Measurements from ENCODE around the gene BTBD9. TPM values are rescaled to one million over a fixed set of nuclear protein-coding genes. Genes with fewer than 3 reads are reported as not detected.

BTBD9 gene
- total RNA-seq, 4 donors from 2014 or later, result 17.3 to 50.3 (median 37.8) TPM

- Histone ChIP-seq H3K4me1 (no peaks in the 10 kb centered on the region), H3K9me3 (no peaks in the 10 kb centered on the region), H3K4me3 (no peak overlapping the region), H3K36me3 (peaks cover 0 to 8% (median 0%) of the 10 kb centered on the region in 3 donors), H3K27me3 (no peaks in the 10 kb centered on the region), H3K27ac (no peak overlapping the region)
- no peak for DNase-seq
- TF ChIP-seq, protein P1, sequence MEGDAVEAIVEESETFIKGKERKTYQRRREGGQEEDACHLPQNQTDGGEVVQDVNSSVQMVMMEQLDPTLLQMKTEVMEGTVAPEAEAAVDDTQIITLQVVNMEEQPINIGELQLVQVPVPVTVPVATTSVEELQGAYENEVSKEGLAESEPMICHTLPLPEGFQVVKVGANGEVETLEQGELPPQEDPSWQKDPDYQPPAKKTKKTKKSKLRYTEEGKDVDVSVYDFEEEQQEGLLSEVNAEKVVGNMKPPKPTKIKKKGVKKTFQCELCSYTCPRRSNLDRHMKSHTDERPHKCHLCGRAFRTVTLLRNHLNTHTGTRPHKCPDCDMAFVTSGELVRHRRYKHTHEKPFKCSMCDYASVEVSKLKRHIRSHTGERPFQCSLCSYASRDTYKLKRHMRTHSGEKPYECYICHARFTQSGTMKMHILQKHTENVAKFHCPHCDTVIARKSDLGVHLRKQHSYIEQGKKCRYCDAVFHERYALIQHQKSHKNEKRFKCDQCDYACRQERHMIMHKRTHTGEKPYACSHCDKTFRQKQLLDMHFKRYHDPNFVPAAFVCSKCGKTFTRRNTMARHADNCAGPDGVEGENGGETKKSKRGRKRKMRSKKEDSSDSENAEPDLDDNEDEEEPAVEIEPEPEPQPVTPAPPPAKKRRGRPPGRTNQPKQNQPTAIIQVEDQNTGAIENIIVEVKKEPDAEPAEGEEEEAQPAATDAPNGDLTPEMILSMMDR (IDR thresholded peaks at IDR 0.05), result no peak
- TF ChIP-seq POLR2A (IDR thresholded peaks at IDR 0.05), result no peak
These were observed 480.9 kb downstream of the BTBD9 start for GRCh38 chr6:38158762-38159350.

DNA sequence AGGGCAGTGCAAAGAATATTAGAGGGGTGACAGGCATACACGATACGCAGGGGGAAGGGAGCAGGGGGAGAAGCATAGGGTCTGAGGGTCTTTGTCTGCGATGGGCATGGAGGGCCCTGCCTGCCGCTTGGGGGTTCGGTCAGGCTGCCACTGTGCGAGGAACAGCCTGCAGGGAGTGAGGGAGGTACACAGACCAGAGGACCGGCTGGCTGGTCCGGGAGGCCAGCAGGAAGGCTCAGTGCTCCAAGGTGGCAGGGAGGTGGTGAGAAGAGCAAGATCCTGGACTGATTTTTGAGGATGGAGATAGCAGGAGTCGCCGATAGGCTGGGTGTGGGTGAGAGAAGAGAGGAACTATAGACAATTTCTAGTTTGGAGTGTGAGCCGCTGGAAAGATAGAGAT lies 481.8 kb downstream of the BTBD9 start:
- H3K27ac ChIP-seq, result no peak overlapping the region
- H3K9me3 ChIP-seq, result no peaks in the 10 kb centered on the region
- no peak overlapping the region for H3K4me3 ChIP-seq
- H3K27me3 ChIP-seq, result no peaks in the 10 kb centered on the region
- DNase-seq, result no peak
- no peak for TF ChIP-seq POLR2A (IDR thresholded peaks at IDR 0.05)
- TF ChIP-seq, protein P1 (IDR thresholded peaks at IDR 0.05), result no peak
- no peaks in the 10 kb centered on the region for H3K4me1 ChIP-seq
- H3K36me3 ChIP-seq, result peaks cover 0 to 17% (median 0%) of the 10 kb centered on the region in 3 donors

- H3K36me3 ChIP-seq, result peaks cover 0 to 25% (median 0%) of the 10 kb centered on the region in 3 donors
- H3K27me3 ChIP-seq, result no peaks in the 10 kb centered on the region
- H3K27ac ChIP-seq, result no peak overlapping the region
- H3K9me3 ChIP-seq, result no peaks in the 10 kb centered on the region
- no peaks in the 10 kb centered on the region for H3K4me1 ChIP-seq
- no peak for DNase-seq
- H3K4me3 ChIP-seq, result no peak overlapping the region
- TF ChIP-seq, protein P1 (IDR thresholded peaks at IDR 0.05), result no peak
- TF ChIP-seq POLR2A (IDR thresholded peaks at IDR 0.05), result no peak
These were observed 482.7 kb downstream of the BTBD9 start for GRCh38 chr6:38156818-38157565.

- no peaks in the 10 kb centered on the region for H3K9me3 ChIP-seq
- H3K27ac ChIP-seq, result peak overlapping the region in 1 of 4 donors; percentile 31
- H3K36me3 ChIP-seq, result peaks cover 0 to 31% (median 0%) of the 10 kb centered on the region in 3 donors
- DNase-seq, result no peak
- TF ChIP-seq POLR2A (IDR thresholded peaks at IDR 0.05), result no peak
- TF ChIP-seq, protein P1 (IDR thresholded peaks at IDR 0.05), result no peak
- no peaks in the 10 kb centered on the region for H3K4me1 ChIP-seq
- no peaks in the 10 kb centered on the region for H3K27me3 ChIP-seq
- H3K4me3 ChIP-seq, result no peak overlapping the region
These were observed 484.0 kb downstream of the BTBD9 start for GRCh38 chr6:38155621-38156204.

GRCh38 chr6:38155144-38155543 lies 484.6 kb downstream of the BTBD9 start:
- DNase-seq, result no peak
- Histone ChIP-seq H3K4me3 (no peak overlapping the region), H3K27ac (peak overlapping the region in 1 of 4 donors; percentile 31), H3K9me3 (no peaks in the 10 kb centered on the region), H3K36me3 (peaks cover 0 to 31% (median 0%) of the 10 kb centered on the region in 3 donors), H3K27me3 (no peaks in the 10 kb centered on the region), H3K4me1 (no peaks in the 10 kb centered on the region)
- TF ChIP-seq POLR2A (IDR thresholded peaks at IDR 0.05), result no peak
- TF ChIP-seq, protein P1 (IDR thresholded peaks at IDR 0.05), result no peak

Measured in Peyer's patch (tissue), 4 donors.